ENCODE measurements around the gene ERAL1. TPM values are rescaled to one million over a fixed set of nuclear protein-coding genes. Genes with fewer than 3 reads are reported as not detected.
"Not testable (repeated sequence)": the region's sequence is repeated elsewhere in the genome, so short reads cannot be mapped to it uniquely, and the experiment has no call there.

ERAL1 gene
- total RNA-seq, 1 donor: 30.4 TPM

DNA sequence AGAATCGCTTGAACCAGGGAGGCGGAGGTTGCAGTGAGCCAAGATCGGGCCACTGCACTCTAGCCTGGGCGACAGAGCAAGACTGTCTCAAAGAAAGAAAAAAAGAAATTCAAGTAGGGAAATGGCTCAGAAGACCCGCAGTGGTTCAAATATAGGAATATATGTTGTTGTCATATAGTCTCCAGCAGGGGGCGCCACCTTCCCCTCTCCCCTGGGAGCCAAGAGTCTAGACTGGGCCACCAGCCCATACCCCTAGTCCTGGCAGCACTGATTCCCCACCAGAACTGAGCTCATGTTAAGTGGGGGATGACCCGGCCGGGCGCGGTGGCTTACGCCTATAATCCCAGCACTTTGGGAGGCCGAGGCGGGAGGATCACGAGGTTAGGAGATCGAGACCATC lies 6.1 kb upstream of the ERAL1 start:
- H3K27me3 ChIP-seq (ENCODE audit: insufficient read depth, low read length); H4K20me1 ChIP-seq (ENCODE audit: insufficient read depth, low read length); H3K4me2 ChIP-seq (ENCODE audit: insufficient read depth, low read length); H3K36me3 ChIP-seq (ENCODE audit: insufficient read depth, low read length); H2AFZ ChIP-seq (ENCODE audit: low read length); H3K27ac ChIP-seq (ENCODE audit: low read depth, low read length); H3K79me2 ChIP-seq (ENCODE audit: insufficient read depth, low read length); H3K4me1 ChIP-seq (ENCODE audit: insufficient read depth, low read length); H3K4me3 ChIP-seq (ENCODE audit: insufficient read depth, low read length); H3K9me3 ChIP-seq (ENCODE audit: low read depth, low read length): not testable (repeated sequence)
- TF ChIP-seq, protein P1, sequence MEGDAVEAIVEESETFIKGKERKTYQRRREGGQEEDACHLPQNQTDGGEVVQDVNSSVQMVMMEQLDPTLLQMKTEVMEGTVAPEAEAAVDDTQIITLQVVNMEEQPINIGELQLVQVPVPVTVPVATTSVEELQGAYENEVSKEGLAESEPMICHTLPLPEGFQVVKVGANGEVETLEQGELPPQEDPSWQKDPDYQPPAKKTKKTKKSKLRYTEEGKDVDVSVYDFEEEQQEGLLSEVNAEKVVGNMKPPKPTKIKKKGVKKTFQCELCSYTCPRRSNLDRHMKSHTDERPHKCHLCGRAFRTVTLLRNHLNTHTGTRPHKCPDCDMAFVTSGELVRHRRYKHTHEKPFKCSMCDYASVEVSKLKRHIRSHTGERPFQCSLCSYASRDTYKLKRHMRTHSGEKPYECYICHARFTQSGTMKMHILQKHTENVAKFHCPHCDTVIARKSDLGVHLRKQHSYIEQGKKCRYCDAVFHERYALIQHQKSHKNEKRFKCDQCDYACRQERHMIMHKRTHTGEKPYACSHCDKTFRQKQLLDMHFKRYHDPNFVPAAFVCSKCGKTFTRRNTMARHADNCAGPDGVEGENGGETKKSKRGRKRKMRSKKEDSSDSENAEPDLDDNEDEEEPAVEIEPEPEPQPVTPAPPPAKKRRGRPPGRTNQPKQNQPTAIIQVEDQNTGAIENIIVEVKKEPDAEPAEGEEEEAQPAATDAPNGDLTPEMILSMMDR (IDR thresholded peaks at IDR 0.05; ENCODE audit: extremely low read depth, low read depth, low read length): peak; percentile 33
- DNase-seq (ENCODE audit: insufficient read length, low spot score, missing footprints): peak; percentile 79

DNA sequence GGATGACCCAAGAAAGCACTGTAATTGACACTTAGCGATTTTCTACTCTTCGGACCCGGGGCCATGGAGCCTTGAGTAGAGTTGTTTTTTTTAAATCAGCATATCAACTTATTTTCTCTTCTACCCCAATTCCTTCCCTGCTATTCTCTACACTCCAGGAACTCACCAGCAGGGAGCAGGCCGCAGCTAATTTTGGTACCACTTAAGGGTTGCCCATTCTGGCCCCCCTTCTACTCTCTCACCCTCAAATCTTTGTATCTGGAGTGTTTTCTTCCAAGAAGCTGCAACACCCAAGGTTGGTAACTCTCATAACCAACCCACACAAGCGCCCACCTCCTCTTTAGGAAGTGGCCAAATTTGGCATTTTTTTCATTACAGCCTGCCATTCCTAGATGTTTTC lies 5.5 kb upstream of the ERAL1 start:
- H3K9me3 ChIP-seq (ENCODE audit: low read depth, low read length): no peaks in the 10 kb centered on the region
- no peaks in the 10 kb centered on the region for H3K36me3 ChIP-seq (ENCODE audit: insufficient read depth, low read length)
- no peaks in the 10 kb centered on the region for H3K79me2 ChIP-seq (ENCODE audit: insufficient read depth, low read length)
- TF ChIP-seq, protein P1 (IDR thresholded peaks at IDR 0.05; ENCODE audit: extremely low read depth, low read depth, low read length): peak; percentile 27
- H3K4me3 ChIP-seq (ENCODE audit: insufficient read depth, low read length): no peak overlapping the region
- H3K27ac ChIP-seq (ENCODE audit: low read depth, low read length): no peak overlapping the region
- DNase-seq (ENCODE audit: insufficient read length, low spot score, missing footprints): no peak
- no peaks in the 10 kb centered on the region for H4K20me1 ChIP-seq (ENCODE audit: insufficient read depth, low read length)
- H3K27me3 ChIP-seq (ENCODE audit: insufficient read depth, low read length): no peaks in the 10 kb centered on the region
- H3K4me1 ChIP-seq (ENCODE audit: insufficient read depth, low read length): peaks cover 2% of the 10 kb centered on the region
- no peak overlapping the region for H3K4me2 ChIP-seq (ENCODE audit: insufficient read depth, low read length)
- peak overlapping the region; percentile 25 for H2AFZ ChIP-seq (ENCODE audit: low read length)

- peaks cover 6% of the 10 kb centered on the region for H3K36me3 ChIP-seq (ENCODE audit: insufficient read depth, low read length)
- peaks cover 14% of the 10 kb centered on the region for H3K79me2 ChIP-seq (ENCODE audit: insufficient read depth, low read length)
- no peaks in the 10 kb centered on the region for H3K9me3 ChIP-seq (ENCODE audit: low read depth, low read length)
- H4K20me1 ChIP-seq (ENCODE audit: insufficient read depth, low read length): no peaks in the 10 kb centered on the region
- no peak overlapping the region for H2AFZ ChIP-seq (ENCODE audit: low read length)
- H3K4me1 ChIP-seq (ENCODE audit: insufficient read depth, low read length): peaks cover 12% of the 10 kb centered on the region
- TF ChIP-seq, protein P1 (IDR thresholded peaks at IDR 0.05; ENCODE audit: extremely low read depth, low read depth, low read length): no peak
- H3K27me3 ChIP-seq (ENCODE audit: insufficient read depth, low read length): no peaks in the 10 kb centered on the region
- no peak overlapping the region for H3K4me2 ChIP-seq (ENCODE audit: insufficient read depth, low read length)
- H3K27ac ChIP-seq (ENCODE audit: low read depth, low read length): no peak overlapping the region
- DNase-seq (ENCODE audit: insufficient read length, low spot score, missing footprints): no peak
- H3K4me3 ChIP-seq (ENCODE audit: insufficient read depth, low read length): no peak overlapping the region
These were observed 1.5 kb upstream of the ERAL1 start for GRCh38 chr17:28853295-28853694.

DNA sequence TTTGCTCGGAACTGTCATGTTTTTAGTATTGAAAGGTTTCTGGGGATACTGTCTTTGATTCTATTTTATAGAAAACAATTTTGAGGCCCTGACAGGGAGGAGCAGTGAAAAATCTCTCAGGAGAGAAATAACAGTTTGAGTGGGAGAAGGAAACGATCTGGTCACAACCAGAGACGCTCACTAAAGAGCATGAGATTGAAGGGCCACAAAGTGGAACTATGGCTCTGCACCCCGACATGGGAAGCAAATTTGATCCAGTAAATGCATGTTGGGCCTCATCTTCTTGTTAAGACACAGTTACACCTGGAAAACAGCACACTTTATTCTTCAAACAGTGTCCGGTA lies 492 bp downstream of the ERAL1 start:
- Histone ChIP-seq H3K4me2 (ENCODE audit: insufficient read depth, low read length) (peak overlapping the region; percentile 100), H3K27ac (ENCODE audit: low read depth, low read length) (peak overlapping the region; percentile 86), H3K27me3 (ENCODE audit: insufficient read depth, low read length) (no peaks in the 10 kb centered on the region), H3K9me3 (ENCODE audit: low read depth, low read length) (no peaks in the 10 kb centered on the region), H3K4me3 (ENCODE audit: insufficient read depth, low read length) (peak overlapping the region; percentile 100), H3K36me3 (ENCODE audit: insufficient read depth, low read length) (peaks cover 18% of the 10 kb centered on the region), H4K20me1 (ENCODE audit: insufficient read depth, low read length) (no peaks in the 10 kb centered on the region), H2AFZ (ENCODE audit: low read length) (peak overlapping the region; percentile 99), H3K4me1 (ENCODE audit: insufficient read depth, low read length) (peaks cover 12% of the 10 kb centered on the region), H3K79me2 (ENCODE audit: insufficient read depth, low read length) (peaks cover 14% of the 10 kb centered on the region)
- TF ChIP-seq, protein P1 (IDR thresholded peaks at IDR 0.05; ENCODE audit: extremely low read depth, low read depth, low read length): no peak
- no peak for DNase-seq (ENCODE audit: insufficient read length, low spot score, missing footprints)

Measured in osteoblast (primary cell).